Mesothelial cell of epicardium (in vitro differentiated cells): ENCODE data around the gene CHAMP1. TPM values are rescaled to one million over a fixed set of nuclear protein-coding genes. Genes with fewer than 3 reads are reported as not detected.
"Not testable (repeated sequence)": the region's sequence is repeated elsewhere in the genome, so short reads cannot be mapped to it uniquely, and the experiment has no call there.

ENCODE experiments used
- DNase-seq, 2 experiments: peaks; one replicate each; pipeline ENCODE4 v3.0.0; 2021; ENCODE audit warnings: low spot score in 2 of 2; ENCODE audit not compliant: unreplicated experiment in 2 of 2
- H3K27ac Mint-ChIP-seq: 2 replicates; pipeline ENCODE4 v1.8.0; 2021; ENCODE audit warnings: mixed read lengths
- H3K27me3 Mint-ChIP-seq: 2 replicates; pipeline ENCODE4 v1.8.0; 2021; ENCODE audit warnings: low read depth, mixed read lengths
- H3K36me3 Mint-ChIP-seq: 2 replicates; pipeline ENCODE4 v1.8.0; 2021; ENCODE audit warnings: mixed read lengths
- H3K4me1 Mint-ChIP-seq: 2 replicates; pipeline ENCODE4 v1.8.0; 2021; ENCODE audit warnings: mixed read lengths
- H3K4me3 Mint-ChIP-seq: 2 replicates; pipeline ENCODE4 v1.8.0; 2021; ENCODE audit warnings: mild to moderate bottlenecking, moderate library complexity, mixed read lengths
- H3K9me3 Mint-ChIP-seq: 2 replicates; pipeline ENCODE4 v1.8.0; 2021; ENCODE audit warnings: mixed read lengths
- total RNA-seq: library from RNA; stranded (reverse); gene quantifications from 3 replicates; pipeline ENCODE4 v1.2.1, GENCODE V29; 2021
- TF ChIP-seq, protein P1 (sequence below): fragments of 200-600 bp; sonication (generic); IDR thresholded peaks from one replicate; pipeline ENCODE4 v1.5.0; 2021; ENCODE audit warnings: antibody characterized with exemption; ENCODE audit not compliant: unreplicated experiment

Gene CHAMP1
- total RNA-seq, 1 donor from 2014 or later: 27.9 TPM

DNA sequence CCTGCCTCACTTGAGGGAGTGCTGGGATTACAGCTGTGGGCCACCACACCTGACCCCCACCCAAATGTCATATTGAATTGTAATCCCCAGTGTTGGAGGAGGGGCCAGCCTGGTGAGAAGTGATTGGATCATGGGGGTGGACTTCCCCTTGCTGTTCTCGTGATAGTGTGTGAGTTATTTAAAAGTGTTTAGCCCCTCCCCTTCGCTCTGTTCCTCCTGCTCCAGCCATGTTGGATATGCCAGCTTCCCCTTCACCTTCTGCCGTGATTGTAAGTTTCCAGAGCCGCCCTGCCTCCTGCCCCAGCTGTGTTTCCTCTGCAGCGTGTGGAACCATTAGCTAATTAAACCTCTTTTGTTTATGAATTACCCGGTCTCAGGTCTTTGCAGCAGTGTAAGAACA, 13.7 kb downstream of the CHAMP1 start:
- H3K27me3 Mint-ChIP-seq: no peaks in the 10 kb centered on the region
- peak overlapping the region; percentile 19 for H3K27ac Mint-ChIP-seq
- H3K9me3 Mint-ChIP-seq: no peaks in the 10 kb centered on the region
- TF ChIP-seq, protein P1, sequence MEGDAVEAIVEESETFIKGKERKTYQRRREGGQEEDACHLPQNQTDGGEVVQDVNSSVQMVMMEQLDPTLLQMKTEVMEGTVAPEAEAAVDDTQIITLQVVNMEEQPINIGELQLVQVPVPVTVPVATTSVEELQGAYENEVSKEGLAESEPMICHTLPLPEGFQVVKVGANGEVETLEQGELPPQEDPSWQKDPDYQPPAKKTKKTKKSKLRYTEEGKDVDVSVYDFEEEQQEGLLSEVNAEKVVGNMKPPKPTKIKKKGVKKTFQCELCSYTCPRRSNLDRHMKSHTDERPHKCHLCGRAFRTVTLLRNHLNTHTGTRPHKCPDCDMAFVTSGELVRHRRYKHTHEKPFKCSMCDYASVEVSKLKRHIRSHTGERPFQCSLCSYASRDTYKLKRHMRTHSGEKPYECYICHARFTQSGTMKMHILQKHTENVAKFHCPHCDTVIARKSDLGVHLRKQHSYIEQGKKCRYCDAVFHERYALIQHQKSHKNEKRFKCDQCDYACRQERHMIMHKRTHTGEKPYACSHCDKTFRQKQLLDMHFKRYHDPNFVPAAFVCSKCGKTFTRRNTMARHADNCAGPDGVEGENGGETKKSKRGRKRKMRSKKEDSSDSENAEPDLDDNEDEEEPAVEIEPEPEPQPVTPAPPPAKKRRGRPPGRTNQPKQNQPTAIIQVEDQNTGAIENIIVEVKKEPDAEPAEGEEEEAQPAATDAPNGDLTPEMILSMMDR: no peak
- H3K4me1 Mint-ChIP-seq: peaks cover 4% of the 10 kb centered on the region
- no peak for DNase-seq
- H3K4me3 Mint-ChIP-seq: no peak overlapping the region
- H3K36me3 Mint-ChIP-seq: peaks cover 28% of the 10 kb centered on the region

DNA sequence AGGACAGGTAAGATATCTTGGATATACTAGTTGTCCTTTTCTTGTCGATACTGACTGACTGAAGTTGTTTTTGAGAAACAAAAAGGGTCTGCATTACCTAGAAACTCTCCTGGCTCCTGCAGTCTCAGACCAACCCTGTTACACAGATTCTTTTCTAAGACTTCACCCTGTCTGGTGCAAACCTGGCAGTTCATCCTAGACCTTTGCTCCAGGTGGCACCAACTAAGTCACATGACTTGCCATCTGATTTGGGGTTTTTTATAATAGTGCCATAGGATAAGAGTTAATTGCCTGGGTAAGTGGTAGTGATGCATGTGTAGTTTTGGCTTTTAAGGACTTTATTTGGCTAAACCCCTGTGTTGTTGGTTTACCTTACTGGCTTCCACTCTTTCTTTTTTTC, 14.3 kb downstream of the CHAMP1 start:
- DNase-seq: no peak
- Mint-ChIP-seq H3K4me3 (no peak overlapping the region), H3K27me3 (no peaks in the 10 kb centered on the region), H3K36me3 (peaks cover 26% of the 10 kb centered on the region), H3K4me1 (peaks cover 4% of the 10 kb centered on the region), H3K9me3 (no peaks in the 10 kb centered on the region), H3K27ac (no peak overlapping the region)
- TF ChIP-seq, protein P1: no peak

DNA sequence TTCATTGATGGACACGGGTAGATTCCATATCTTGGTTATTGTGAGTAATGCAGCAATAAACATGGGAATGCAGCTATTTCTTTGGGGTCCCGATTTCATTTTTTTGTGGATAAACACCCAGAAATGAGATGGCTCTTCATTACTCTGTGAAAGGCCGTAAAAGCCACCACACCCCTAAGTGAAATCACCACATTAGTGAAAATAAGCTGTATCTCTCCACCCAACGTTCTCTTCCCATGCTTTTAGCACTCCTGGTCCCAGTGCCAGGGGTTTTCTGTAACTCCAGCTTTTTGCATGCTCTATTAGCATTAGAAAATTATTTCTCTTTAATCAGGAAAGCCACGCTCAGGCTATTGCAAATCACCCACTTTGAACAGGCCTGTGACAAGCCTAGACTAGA, 15.8 kb downstream of the CHAMP1 start:
- H3K4me1 Mint-ChIP-seq: peaks cover 4% of the 10 kb centered on the region
- TF ChIP-seq, protein P1: no peak
- peaks cover 2% of the 10 kb centered on the region for H3K27me3 Mint-ChIP-seq
- H3K36me3 Mint-ChIP-seq: peaks cover 12% of the 10 kb centered on the region
- no peaks in the 10 kb centered on the region for H3K9me3 Mint-ChIP-seq
- DNase-seq: no peak
- H3K27ac Mint-ChIP-seq: no peak overlapping the region
- no peak overlapping the region for H3K4me3 Mint-ChIP-seq

DNA sequence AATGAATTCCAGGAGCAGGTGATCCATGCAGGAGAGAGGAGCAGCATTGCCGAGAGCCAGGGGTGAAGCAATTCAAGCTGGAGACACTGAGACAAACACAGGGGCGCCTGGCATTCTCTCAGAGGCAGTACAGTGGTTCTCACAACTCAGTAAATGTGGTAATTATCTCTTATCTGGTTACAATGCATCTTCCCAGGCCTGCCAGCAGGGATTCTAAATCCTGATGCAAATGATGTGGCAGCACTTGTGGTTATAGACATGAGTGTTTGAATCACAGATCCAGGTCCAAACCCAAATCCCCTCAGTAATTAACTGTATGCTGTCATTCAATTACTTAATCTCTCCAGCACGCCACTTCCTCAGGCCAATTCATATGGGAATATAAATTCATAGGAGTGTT, 19.6 kb downstream of the CHAMP1 start:
- not testable (repeated sequence) for H3K27ac Mint-ChIP-seq, H3K4me3 Mint-ChIP-seq, DNase-seq, H3K4me1 Mint-ChIP-seq, H3K36me3 Mint-ChIP-seq, H3K9me3 Mint-ChIP-seq, H3K27me3 Mint-ChIP-seq

DNA sequence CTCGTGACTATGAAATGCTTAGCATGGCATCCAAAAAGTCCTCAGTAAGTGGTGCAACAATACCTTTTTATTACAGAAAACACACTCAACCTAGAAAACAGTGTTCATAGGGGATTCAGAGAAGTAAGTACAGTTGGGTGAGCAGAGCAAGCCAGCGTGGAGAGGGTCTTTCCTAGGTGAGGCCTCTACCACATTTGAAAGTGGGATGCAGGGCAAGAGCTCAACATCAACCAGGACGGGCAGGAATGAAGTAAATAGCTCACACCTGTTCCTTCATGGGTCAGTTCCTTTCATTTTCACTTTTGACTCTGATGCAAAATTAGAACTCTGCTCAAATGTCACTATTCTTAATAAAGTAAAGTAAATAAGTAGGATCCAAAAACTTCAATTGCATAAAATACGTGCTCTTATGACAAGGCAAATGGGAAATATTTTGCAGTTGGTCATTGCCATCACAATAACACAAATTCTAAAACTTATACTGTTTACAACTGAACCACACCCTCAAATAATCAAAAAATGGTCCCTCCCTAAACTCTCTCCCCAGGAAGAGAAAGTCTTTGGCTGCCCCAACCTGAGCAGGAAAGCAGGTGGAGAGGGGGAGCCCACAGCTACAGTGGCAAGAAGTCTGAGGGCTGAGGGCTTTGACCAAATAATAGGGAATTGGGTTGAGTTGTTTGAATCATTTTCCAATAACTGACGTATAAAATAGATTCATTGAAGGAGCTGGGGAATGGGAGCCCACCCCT, 20.2 kb downstream of the CHAMP1 start:
- no peak for DNase-seq
- H3K4me3 Mint-ChIP-seq: no peak overlapping the region
- H3K4me1 Mint-ChIP-seq: no peaks in the 10 kb centered on the region
- TF ChIP-seq, protein P1: no peak
- no peaks in the 10 kb centered on the region for H3K9me3 Mint-ChIP-seq
- H3K27ac Mint-ChIP-seq: no peak overlapping the region
- peaks cover 3% of the 10 kb centered on the region for H3K27me3 Mint-ChIP-seq
- no peaks in the 10 kb centered on the region for H3K36me3 Mint-ChIP-seq

DNA sequence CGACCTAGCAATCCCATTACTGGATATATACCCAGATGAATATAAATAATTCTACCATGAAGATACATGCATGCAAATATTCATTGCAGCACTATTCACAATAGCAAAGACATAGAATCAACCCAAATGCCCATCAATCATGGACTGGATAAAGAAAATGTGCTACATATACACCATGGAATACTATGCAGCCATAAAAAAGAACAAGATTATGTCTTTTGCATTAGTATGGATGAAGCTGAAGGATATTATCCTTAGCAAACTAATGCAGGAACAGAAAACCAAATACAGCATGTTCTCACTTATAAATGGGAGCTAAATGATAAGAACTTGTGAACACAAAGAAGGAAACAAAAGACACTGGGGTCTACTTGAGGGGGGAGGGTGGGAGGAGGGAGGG, 22.2 kb downstream of the CHAMP1 start:
- DNase-seq, H3K9me3 Mint-ChIP-seq, H3K27me3 Mint-ChIP-seq, H3K36me3 Mint-ChIP-seq, H3K4me1 Mint-ChIP-seq, H3K4me3 Mint-ChIP-seq, H3K27ac Mint-ChIP-seq: not testable (repeated sequence)

DNA sequence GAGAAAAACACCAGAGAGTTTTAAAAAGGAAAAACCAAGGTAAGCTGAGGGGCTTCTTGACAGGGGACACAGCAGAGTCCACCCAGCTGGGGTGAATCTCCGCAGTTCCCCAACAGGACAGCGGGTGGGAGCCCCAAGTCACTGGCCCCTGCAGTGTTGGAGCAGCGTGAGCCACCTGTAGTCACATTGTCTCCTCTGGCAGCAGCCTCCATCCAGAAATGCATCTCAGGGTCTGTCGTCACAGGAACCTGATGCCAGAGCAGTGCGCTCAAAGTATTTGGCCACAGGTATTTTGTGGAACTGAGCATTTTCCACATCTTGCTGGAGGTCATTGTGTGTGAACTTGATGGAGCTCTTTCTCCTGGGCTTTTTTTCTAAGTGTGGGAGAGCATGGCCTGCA, 24.7 kb downstream of the CHAMP1 start:
- Mint-ChIP-seq H3K36me3 (no peaks in the 10 kb centered on the region), H3K4me3 (no peak overlapping the region), H3K9me3 (peaks cover 6% of the 10 kb centered on the region), H3K4me1 (no peaks in the 10 kb centered on the region), H3K27me3 (peaks cover 3% of the 10 kb centered on the region), H3K27ac (no peak overlapping the region)
- TF ChIP-seq, protein P1: no peak
- DNase-seq: no peak
